Skin of body (tissue), 2 donors: ENCODE measurements around the gene RAB35. TPM values are rescaled to one million over a fixed set of nuclear protein-coding genes. Genes with fewer than 3 reads are reported as not detected.

Experiments used
- DNase-seq: peaks from one replicate; lab custom pipeline; 2025; lab: John Stamatoyannopoulos, UW
- total RNA-seq: library from RNA; depleted of rRNA; stranded (reverse); fragments of >200 nt; gene quantifications from one replicate; pipeline ENCODE4 v1.2.3, GENCODE V29; 2014

The RAB35 gene
- total RNA-seq, 1 donor from 2014 or later: 14.6 TPM

DNA sequence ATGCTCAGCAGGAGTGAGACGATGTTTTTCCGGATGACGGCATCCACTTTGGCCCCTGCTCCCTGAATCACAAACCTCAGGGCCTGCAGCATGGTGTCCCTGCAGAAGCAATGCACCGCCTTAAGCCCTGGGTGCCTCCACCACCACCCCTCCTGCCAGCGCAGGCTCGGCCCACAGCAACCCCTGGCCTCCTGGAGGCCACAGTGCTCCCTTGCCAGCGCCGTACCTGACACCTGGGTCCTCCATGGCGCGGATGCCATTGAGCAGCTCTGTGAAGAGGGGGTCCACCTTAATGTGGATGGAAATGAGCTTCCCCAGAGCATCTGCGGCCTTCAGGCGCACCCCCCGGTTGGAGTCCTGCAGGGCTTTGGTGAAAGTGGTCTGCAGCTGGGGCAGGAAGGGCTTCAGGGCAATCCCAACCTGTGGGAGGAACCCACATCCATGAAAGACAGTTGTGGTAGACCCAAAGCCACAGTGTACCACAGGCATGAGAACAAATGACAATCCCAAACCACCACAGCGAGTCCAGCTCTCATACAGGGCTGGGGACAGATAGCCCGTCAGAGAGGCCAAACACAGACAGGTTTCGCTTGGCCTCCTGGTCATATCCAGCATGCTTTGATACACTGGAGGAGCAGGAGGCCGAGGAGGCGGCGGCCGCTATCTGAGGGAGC lies 17.9 kb upstream of the RAB35 start:
- DNase-seq: no peak

DNA sequence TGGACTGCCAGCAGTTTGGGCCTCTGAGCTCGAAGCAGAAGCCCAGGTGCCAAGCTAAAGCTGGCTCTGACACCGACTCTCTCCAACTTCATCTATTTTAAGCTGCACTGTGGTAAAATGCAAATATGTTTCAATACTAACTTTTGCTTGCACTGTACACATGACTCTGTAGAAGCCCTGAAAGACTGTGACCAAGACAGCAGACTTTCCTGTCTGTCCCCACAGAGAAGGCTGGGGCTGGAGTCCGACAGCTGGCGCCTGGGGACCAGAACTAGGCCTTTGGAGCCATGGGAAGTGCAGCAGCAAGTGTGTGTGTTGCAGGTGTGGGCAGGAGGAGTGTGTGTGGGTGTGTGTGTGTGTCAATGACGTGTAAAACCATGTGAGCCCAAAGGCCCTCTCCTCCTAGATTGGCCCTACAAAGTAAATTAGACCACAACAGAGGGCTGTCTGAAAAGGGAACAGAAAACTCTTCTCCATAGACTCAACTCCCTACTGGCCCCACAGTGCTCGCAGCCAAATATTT lies 16.4 kb upstream of the RAB35 start:
- no peak for DNase-seq

DNA sequence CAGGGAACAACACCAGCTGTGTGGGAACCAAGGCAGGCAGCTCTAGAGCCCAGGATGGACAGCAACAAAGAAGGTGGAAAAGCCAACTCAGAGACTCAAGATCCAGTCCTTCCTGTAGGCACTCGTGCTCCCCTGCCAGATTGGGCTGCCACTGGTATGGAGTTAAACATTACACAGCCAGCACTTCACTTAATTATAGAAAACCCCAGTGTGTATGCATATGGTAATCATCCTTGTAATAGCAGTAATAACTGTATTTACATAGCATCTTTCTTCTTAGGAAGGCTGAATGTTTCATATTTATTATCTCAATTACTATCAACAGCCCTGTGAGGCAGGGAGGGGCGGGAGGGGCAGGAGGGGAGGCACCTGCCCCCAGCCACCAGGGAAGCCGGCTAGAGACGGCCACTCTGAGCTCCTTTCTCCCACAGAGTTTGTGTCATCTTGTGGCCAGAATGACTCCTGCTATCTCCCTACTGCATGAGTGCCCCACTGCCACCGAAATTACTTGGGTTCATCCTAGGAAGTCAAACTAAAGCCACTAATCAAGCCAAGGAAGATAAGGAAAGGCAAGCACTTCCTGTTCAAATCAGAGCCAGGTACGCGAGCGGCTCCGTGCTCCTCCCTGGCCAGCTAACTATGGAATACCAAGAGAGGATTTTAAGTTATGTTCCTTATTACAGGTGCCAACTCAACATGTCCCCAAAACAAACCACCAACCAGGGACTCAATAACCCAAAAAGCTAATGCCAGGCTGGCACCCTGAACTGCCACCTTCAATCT lies 15.7 kb upstream of the RAB35 start:
- no peak for DNase-seq

DNA sequence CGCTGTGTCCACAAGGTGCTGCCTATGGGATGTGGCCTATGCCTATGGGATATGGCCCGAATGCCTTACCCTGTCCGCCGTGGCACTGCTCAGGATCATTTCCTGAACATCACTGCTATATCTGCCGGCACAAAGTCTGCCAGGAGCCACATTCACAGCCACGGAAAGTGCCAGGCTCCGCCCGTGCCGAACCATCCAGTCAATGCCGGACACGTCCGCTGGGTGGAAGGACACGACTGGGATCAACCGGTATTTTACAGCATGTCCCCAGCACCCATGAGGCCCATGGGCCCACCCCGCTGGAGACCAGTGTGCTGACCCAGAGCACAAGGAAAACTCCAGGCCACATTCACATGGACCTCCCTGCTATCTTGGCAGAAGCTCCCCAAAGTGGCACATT lies 14.6 kb upstream of the RAB35 start:
- DNase-seq: no peak

GRCh38 chr12:120130011-120130410 lies 13.5 kb upstream of the RAB35 start:
- no peak for DNase-seq

DNA sequence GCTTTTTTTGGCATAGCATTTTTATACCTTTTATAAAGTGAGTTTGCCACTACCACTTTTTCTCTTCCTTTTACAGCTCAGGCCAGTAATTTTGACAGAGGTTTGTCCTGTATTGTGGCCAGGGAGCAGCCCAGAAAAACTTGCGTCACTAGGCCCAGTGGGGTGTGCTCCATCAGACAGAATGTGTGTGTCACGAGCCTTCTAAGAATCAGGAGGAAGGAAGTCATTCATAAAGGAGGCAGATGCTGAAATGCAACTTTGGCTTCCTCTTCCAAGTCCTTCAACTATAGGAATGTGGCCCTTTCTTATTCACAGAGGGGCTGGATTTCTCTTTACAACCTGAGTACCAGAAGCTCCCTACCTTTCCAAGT lies 10.1 kb upstream of the RAB35 start:
- DNase-seq: peak; percentile 37

DNA sequence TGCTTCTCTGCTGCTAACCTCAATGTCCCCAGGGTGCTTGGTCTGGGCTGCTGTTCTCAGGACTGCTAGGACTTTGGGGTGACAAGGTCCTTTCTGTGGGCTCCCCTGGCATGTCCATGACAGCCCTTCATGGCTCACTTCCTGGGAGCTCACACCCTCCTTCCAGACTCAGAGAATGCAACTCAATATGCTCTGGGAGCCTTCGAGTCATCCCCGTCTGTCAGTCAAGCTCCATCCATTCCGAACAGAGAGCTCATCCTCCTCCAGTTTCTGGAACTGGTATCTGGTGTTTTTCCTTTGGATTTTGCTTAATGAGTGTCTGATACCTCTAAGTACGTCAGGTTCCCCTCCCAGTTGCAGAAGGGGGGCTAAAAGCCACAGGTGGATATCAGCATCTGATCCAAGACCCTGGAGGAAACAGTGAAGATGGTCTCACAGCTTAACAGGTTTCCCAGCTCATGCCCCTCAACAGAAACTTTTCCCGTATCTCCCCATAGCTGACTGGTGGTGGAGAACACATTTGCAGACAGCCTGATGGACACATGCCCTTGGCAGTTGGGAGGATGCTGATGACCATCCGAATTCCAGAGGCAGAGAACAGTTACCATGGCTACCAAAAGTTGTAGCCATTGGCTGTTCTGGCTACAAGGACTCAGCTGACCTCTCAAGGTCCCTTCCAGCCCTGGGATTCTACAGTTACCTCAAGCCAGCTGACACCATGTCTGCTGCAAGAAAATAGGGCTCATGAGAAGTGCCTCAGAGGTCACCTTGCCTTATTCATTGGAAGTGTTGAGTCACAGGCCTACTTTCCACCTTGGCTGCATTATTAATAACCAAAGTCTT lies 9.5 kb upstream of the RAB35 start:
- no peak for DNase-seq

DNA sequence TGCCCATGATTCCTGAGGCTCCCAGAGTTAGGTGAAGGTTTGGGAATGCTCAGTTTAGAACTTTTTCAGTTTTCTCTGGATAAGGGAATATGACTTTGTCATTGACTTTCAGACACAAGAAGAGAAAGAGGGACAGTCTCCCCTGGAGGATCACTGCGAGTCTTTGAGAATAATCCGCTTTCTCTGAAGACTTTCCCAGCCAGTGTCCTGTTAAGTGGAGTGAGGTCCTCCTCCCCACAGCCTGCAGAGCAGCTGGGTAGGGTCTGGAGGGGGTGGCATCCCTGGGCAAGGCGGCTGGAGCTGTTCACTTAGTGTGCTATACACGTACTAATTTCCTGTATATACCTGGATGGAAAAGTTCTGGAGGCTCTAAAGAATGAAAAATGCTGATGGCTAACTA lies 8.5 kb upstream of the RAB35 start:
- no peak for DNase-seq

DNA sequence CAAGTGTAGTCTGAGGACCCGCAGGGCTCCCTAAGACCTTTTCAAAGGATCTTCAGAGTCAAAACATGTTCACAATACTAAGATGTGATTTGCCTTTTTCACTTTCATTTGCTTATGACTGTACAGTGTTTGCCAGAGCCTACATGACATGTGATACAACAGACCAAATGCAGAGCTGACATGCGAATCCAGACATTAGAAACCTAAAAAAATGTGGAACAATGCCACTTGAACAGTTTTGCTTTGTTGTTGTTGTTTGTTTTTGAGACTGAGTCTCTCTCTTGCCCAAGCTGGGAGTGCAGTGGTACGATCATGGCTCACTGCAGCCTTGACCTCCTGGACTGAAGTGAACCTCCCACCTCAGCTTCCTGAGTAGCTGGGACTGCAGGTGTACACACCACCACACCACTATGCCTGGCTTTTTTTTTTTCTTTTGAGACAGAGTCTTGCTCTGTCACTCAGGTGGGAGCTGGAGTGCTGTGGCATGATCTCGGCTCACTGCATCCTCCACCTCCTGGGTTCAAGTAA lies 5.3 kb upstream of the RAB35 start:
- no peak for DNase-seq

- no peak for DNase-seq
Measured at GRCh38 chr12:120121343-120121742, 4.8 kb upstream of the RAB35 start.

DNA sequence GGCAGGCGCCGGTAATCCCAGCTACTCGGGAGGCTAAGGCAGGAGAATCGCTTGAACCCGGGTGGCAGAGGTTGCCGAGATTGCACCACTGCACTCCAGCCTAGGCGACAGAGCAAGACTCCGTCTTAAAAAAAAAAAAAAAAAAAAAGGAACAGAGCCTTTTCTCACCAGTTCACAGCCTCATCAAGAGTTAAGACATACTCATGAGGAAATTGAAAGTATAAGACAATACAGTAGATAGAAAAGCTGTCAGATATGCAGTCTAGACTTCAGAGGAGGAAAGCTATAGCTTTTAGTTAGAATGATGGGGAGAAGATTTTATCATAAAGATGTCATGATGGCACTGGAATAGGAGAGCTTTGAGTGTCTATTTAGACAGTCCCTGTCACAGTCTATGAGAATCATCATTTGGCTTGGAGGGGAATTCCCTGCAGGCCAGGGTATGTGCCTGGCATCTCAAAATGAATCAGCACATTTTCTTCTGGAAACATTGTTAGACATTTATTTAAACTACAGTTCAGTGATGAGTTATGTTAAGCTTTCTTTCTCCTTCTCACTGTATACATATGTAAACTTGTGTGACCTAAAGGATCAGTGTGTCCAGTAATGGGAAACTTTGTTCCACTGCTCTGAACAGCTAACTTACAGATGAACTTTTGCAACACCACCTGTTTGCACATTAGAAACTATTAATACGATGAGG lies 2.9 kb upstream of the RAB35 start:
- no peak for DNase-seq

GRCh38 chr12:120118321-120119061 lies 1.9 kb upstream of the RAB35 start:
- DNase-seq: no peak

- DNase-seq: no peak
Measured at GRCh38 chr12:120117961-120118320, 1.4 kb upstream of the RAB35 start.

GRCh38 chr12:120116792-120117651 lies 469 bp upstream of the RAB35 start:
- DNase-seq: peak; percentile 92

DNA sequence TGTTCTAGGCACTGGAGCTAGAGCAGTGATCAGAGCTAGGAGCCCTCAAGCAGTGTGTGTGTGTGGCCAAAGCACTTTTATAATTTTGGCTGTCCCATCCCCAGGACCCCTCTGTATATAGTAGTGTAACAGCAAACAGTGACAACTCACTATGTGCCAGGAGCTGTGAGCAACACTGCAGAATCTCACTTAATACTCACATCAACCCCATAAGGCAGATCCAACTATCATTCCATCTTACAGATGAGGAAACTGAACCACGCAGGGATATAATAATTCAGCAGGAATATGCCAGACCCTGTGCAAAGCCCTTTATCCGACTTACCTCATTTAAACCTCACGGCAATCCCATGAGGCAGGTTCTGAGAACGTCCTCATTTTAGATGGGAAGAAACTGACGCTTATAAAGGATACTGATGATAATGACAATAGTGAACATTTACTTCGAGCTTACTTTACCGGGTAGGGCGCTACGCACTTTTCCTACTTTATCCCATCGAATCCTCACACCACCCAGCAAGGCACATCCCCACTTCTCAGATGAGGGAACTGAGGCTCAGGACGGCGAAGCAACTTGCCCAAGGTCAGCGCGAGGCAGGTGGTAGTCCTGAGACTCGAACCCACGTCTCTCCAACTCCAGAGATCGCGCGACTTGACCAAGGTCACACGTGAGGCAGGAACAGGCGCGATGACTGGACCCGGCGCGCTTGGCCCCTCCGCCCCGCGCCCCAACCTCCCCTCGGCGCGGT lies 687 bp downstream of the RAB35 start:
- no peak for DNase-seq

DNA sequence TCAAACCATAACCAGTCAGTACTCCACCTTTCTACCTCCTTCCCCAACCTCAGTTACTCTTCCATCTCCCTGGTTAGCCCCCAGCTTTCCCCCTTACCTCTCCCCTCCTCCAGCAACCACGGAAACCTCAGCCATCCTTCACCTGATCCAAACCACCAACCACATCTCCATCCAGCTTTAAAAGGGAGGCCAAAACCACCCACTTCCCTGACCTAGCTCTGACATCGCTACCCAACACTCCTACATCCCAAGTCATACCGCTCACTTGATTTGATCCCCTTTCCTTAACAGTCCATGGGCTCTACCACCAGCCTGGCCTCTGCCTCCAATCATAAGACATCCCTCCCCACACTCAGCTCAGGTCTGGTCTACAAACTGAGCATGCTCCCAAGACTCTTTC lies 1.5 kb downstream of the RAB35 start:
- no peak for DNase-seq

DNA sequence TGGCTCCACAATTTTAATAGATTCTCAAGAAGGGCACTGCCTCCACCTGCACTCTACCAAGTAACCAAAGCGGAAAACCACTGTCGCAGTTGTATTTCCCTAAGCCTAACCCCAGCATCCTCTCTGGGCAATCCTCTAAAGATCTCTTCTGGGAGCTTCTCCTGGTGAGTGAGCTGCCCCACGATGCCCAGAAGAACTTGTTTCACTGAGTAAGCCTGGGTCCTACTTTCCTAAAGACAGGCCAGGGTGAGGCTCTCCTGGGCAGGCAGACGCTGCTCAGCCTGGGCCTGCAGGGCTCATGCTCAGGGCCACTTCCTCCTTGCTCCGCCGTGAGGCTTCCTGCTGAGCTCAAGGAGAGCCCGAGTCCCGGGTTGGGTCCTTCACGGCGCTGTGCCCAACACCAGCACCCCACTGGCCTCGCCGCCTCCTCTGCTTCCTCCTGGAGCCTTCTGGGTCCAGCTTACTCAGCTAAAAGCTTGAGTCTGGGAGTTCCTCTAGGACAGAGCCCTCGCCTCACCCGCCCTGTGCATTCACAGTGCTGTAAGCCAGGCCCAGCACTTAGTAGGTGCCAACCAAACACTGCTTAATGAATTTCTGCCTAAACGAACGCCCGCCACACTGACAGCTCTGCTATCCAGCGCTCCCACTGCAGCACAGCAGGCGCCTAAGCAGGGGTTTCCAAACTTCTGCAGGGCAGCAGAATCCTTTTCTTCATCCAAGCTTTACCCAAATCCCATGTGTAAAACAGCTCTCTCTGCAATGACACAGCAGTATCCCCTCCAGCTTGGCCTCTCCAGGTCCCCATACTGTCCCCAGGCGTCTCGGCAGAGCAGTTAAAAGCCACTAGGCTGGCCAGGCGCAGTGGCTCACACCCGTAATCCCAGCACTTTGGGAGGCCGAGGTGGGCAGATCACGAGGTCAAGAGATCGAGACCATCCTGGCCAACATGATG lies 5.7 kb downstream of the RAB35 start:
- no peak for DNase-seq
